ENCODE results near the gene GEN1.

GEN1 gene

DNA sequence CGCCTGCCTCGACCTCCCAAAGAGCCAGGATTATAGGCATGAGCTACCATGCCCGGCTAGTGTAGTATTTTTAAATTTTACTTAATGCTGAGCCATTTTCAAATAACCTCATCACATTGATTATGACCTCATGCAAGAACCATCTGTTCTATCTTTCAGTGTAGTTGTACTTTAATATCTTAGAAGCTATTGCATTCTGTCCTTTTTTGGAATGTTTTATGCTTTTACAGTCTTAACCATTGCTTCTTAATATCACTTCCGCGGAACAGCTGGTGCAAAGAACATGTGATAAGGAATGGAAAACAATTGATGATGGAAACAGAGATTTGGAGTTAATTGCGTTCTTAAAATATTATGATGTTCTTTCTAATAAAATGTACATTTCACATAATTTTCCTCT, 2.7 kb downstream of the GEN1 start:
- Histone ChIP-seq H3K9ac (ENCODE audit: low read depth, low read length, poor library complexity, severe bottlenecking) (peak overlapping the region; percentile 62), H3K4me1 (ENCODE audit: insufficient read depth, low read length, poor library complexity, severe bottlenecking) (peaks cover 56% of the 10 kb centered on the region), H4K20me1 (ENCODE audit: insufficient read depth, low read length, poor library complexity, severe bottlenecking) (peaks cover 46% of the 10 kb centered on the region), H3K36me3 (ENCODE audit: insufficient read depth, low read length) (0 out of 2 replicates have a peak, but pooled peaks cover 3% of the 10 kb centered on the region), H3K4me2 (ENCODE audit: low read depth, low read length, poor library complexity, severe bottlenecking) (peak overlapping the region; percentile 94), H2AFZ (ENCODE audit: low read length) (no peak overlapping the region), H3K9me3 (ENCODE audit: insufficient read depth, low read depth, low read length) (no peaks in the 10 kb centered on the region), H3K79me2 (ENCODE audit: insufficient read depth, low read length) (peaks cover 78% of the 10 kb centered on the region), H3K4me3 (ENCODE audit: low read length, poor library complexity, severe bottlenecking) (peak overlapping the region; percentile 98), H3F3A (ENCODE audit: low read depth) (peaks cover 2% of the 10 kb centered on the region; the same call in 1 of the 2 replicates), H3K9me2 (replicated peaks; ENCODE audit: low read depth, low read length) (no peaks in the 10 kb centered on the region), H3K27me3 (ENCODE audit: insufficient read depth, low read length, poor library complexity, severe bottlenecking) (no peaks in the 10 kb centered on the region)
- TF ChIP-seq CTCF (conservative IDR thresholded peaks at IDR 0.05; ENCODE audit: low read length) (no peak), EZH2phosphoT487 (IDR thresholded peaks at IDR 0.05; ENCODE audit: borderline replicate concordance) (no peak)

- Histone ChIP-seq H3K4me2 (ENCODE audit: low read depth, low read length, poor library complexity, severe bottlenecking) (peak overlapping the region; percentile 94), H3K9me3 (ENCODE audit: insufficient read depth, low read depth, low read length) (no peaks in the 10 kb centered on the region), H3F3A (ENCODE audit: low read depth) (peaks cover 2% of the 10 kb centered on the region; the same call in 1 of the 2 replicates), H3K27me3 (ENCODE audit: insufficient read depth, low read length, poor library complexity, severe bottlenecking) (no peaks in the 10 kb centered on the region), H3K79me2 (ENCODE audit: insufficient read depth, low read length) (peaks cover 72% of the 10 kb centered on the region), H3K9me2 (replicated peaks; ENCODE audit: low read depth, low read length) (no peaks in the 10 kb centered on the region), H4K20me1 (ENCODE audit: insufficient read depth, low read length, poor library complexity, severe bottlenecking) (peaks cover 42% of the 10 kb centered on the region), H3K36me3 (ENCODE audit: insufficient read depth, low read length) (0 out of 2 replicates have a peak, but pooled peaks cover 5% of the 10 kb centered on the region), H3K4me3 (ENCODE audit: low read length, poor library complexity, severe bottlenecking) (peak overlapping the region; percentile 98), H3K9ac (ENCODE audit: low read depth, low read length, poor library complexity, severe bottlenecking) (peak overlapping the region; percentile 62), H2AFZ (ENCODE audit: low read length) (no peak overlapping the region), H3K4me1 (ENCODE audit: insufficient read depth, low read length, poor library complexity, severe bottlenecking) (peaks cover 50% of the 10 kb centered on the region)
- TF ChIP-seq CTCF (conservative IDR thresholded peaks at IDR 0.05; ENCODE audit: low read length) (peak; percentile 24; the same call in 1 of the 2 replicates), EZH2phosphoT487 (IDR thresholded peaks at IDR 0.05; ENCODE audit: borderline replicate concordance) (no peak)
Observed at GRCh38 chr2:17757321-17757720, 3.4 kb downstream of the GEN1 start.

DNA sequence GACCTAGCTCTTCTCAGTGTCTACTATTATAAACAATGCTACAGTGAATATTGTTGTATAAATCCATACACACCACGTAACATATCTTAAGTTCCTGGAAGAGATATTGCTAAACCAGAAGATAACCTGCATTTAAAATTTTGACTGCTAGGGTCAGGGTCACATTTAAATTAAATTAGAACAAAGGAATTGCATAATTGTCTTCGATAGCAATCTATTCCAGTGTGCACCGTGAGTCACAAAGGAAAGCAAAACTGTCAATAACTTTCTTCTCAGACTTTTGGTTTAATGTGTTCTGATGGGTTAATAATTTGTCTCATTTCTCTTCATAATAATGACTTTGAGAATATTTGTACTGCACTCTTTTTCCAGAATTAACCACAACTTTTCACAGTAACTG, 4.2 kb downstream of the GEN1 start:
- peaks cover 44% of the 10 kb centered on the region for H3K4me1 ChIP-seq (ENCODE audit: insufficient read depth, low read length, poor library complexity, severe bottlenecking)
- H3K4me3 ChIP-seq (ENCODE audit: low read length, poor library complexity, severe bottlenecking): peak overlapping the region; percentile 98
- TF ChIP-seq EZH2phosphoT487 (IDR thresholded peaks at IDR 0.05; ENCODE audit: borderline replicate concordance) (no peak), CTCF (conservative IDR thresholded peaks at IDR 0.05; ENCODE audit: low read length) (no peak)
- peak overlapping the region; percentile 94 for H3K4me2 ChIP-seq (ENCODE audit: low read depth, low read length, poor library complexity, severe bottlenecking)
- no peaks in the 10 kb centered on the region for H3K27me3 ChIP-seq (ENCODE audit: insufficient read depth, low read length, poor library complexity, severe bottlenecking)
- H3K9ac ChIP-seq (ENCODE audit: low read depth, low read length, poor library complexity, severe bottlenecking): peak overlapping the region; percentile 62
- 0 out of 2 replicates have a peak, but pooled peaks cover 5% of the 10 kb centered on the region for H3K36me3 ChIP-seq (ENCODE audit: insufficient read depth, low read length)
- H3F3A ChIP-seq (ENCODE audit: low read depth): peaks cover 2% of the 10 kb centered on the region; the same call in 1 of the 2 replicates
- H4K20me1 ChIP-seq (ENCODE audit: insufficient read depth, low read length, poor library complexity, severe bottlenecking): peaks cover 42% of the 10 kb centered on the region
- H2AFZ ChIP-seq (ENCODE audit: low read length): no peak overlapping the region
- no peaks in the 10 kb centered on the region for H3K9me2 ChIP-seq (replicated peaks; ENCODE audit: low read depth, low read length)
- peaks cover 64% of the 10 kb centered on the region for H3K79me2 ChIP-seq (ENCODE audit: insufficient read depth, low read length)
- no peaks in the 10 kb centered on the region for H3K9me3 ChIP-seq (ENCODE audit: insufficient read depth, low read depth, low read length)
